GM23248 (cell line): ENCODE data around the gene YAF2. TPM values are rescaled to one million over a fixed set of nuclear protein-coding genes. Genes with fewer than 3 reads are reported as not detected.

Experiments used
- DNase-seq: peaks from one replicate; pipeline ENCODE4 v3.0.0-alpha.2; 2015
- H2AFZ ChIP-seq: fragments of 200-600 bp; sonication (generic); 2 replicates; pipeline ENCODE4 v1.6.1; 2016; ENCODE audit warnings: antibody characterized with exemption
- H3F3A ChIP-seq: fragments of 200-600 bp; sonication (generic); 2 replicates; pipeline ENCODE4 v1.6.1; 2016; ENCODE audit warnings: mild to moderate bottlenecking, antibody characterized with exemption, mixed run types; ENCODE audit not compliant: insufficient read depth
- H3K27ac ChIP-seq: fragments of 200-600 bp; sonication (generic); 2 replicates; pipeline ENCODE4 v1.5.1; 2016; ENCODE audit warnings: mild to moderate bottlenecking
- H3K27me3 ChIP-seq: fragments of 200-600 bp; sonication (generic); replicated peaks from 2 replicates; pipeline ENCODE4 v1.6.1; 2016; ENCODE audit warnings: mild to moderate bottlenecking; ENCODE audit not compliant: insufficient read depth
- H3K36me3 ChIP-seq: fragments of 200-600 bp; sonication (generic); 2 replicates; pipeline ENCODE4 v1.6.1; 2016; ENCODE audit warnings: low read depth, mild to moderate bottlenecking
- H3K4me1 ChIP-seq: fragments of 200-600 bp; sonication (generic); 2 replicates; pipeline ENCODE4 v1.6.1; 2016; ENCODE audit warnings: mild to moderate bottlenecking; ENCODE audit not compliant: insufficient read depth
- H3K4me2 ChIP-seq: fragments of 200-600 bp; sonication (generic); one replicate; pipeline ENCODE4 v1.6.1; 2016; ENCODE audit warnings: mild to moderate bottlenecking; ENCODE audit not compliant: unreplicated experiment
- H3K4me3 ChIP-seq: fragments of 200-600 bp; sonication (generic); 2 replicates; pipeline ENCODE4 v1.5.1; 2016; ENCODE audit warnings: mild to moderate bottlenecking
- H3K79me2 ChIP-seq: fragments of 200-600 bp; sonication (generic); 2 replicates; pipeline ENCODE4 v1.6.1; 2016; ENCODE audit warnings: mild to moderate bottlenecking; ENCODE audit not compliant: insufficient read depth
- H3K9ac ChIP-seq: fragments of 200-600 bp; sonication (generic); 2 replicates; pipeline ENCODE4 v1.6.1; 2016; ENCODE audit warnings: mild to moderate bottlenecking
- H3K9me2 ChIP-seq: fragments of 200-600 bp; sonication (generic); 2 replicates; pipeline ENCODE4 v1.6.1; 2016; ENCODE audit warnings: mixed run types, mild to moderate bottlenecking, moderate library complexity; ENCODE audit not compliant: insufficient read depth
- H3K9me3 ChIP-seq: fragments of 200-600 bp; sonication (generic); one replicate; pipeline ENCODE4 v1.6.1; 2017; ENCODE audit warnings: low read depth
- H4K20me1 ChIP-seq: fragments of 200-600 bp; sonication (generic); 2 replicates; pipeline ENCODE4 v1.6.0; 2016; ENCODE audit not compliant: insufficient read depth
- EZH2 ChIP-seq: fragments of 200-600 bp; sonication (generic); IDR thresholded peaks from 2 replicates; pipeline ENCODE4 v1.6.1; 2018; ENCODE audit warnings: antibody characterized with exemption, mild to moderate bottlenecking; ENCODE audit not compliant: insufficient read depth, poor library complexity, severe bottlenecking
- EZH2phosphoT487 ChIP-seq: fragments of 200-600 bp; sonication (generic); IDR thresholded peaks from 2 replicates; pipeline ENCODE4 v1.6.1; 2018; ENCODE audit warnings: antibody characterized with exemption, moderate library complexity, mild to moderate bottlenecking, low read depth; ENCODE audit not compliant: insufficient read depth
- WGBS, 2 experiments: methylation state at CpG; one replicate each; pipeline ENCODE4 v1.1.6; 2015 to 2017; ENCODE audit warnings: low lambda C conversion rate in 2 of 2, low coverage in 1 of 2; ENCODE audit errors: missing lambda C conversion rate in 2 of 2; 5-methylcytosine and 5-hydroxymethylcytosine counted together
- in situ Hi-C: fragments of 300-500 bp; cut with MboI; formaldehyde crosslinking; loops from 2 replicates; pipeline ENCODE4 v1.15.0; 2020
- polyA plus RNA-seq: library from polyadenylated mRNA; unstranded; fragments of >200 nt; fragmentation: Nextera tagmentation; extraction: Ambion mirVana; gene quantifications from 2 replicates; pipeline ENCODE4 v1.2.1, GENCODE V29; 2016
- total RNA-seq: library from RNA; depleted of rRNA; stranded (reverse); fragments of >200 nt; shearing (Covaris generic); gene quantifications from 2 replicates; pipeline ENCODE4 v1.2.3, GENCODE V29; 2014

The YAF2 gene
- total and polyA plus RNA-seq, 2 experiments from 2014 or later, result 17.0 to 21.0 TPM

GRCh38 chr12:42284157-42284556 lies 46.1 kb upstream of the YAF2 start:
- no peak overlapping the region for H2AFZ ChIP-seq
- H4K20me1 ChIP-seq, result no peaks in the 10 kb centered on the region
- no peaks in the 10 kb centered on the region for H3K9me2 ChIP-seq
- H3K4me1 ChIP-seq, result no peaks in the 10 kb centered on the region
- H3K4me3 ChIP-seq, result no peak overlapping the region
- in situ Hi-C loops, result no loop called here
- H3K27me3 ChIP-seq, result no peaks in the 10 kb centered on the region
- H3K79me2 ChIP-seq, result no peaks in the 10 kb centered on the region
- H3K9ac ChIP-seq, result no peak overlapping the region
- H3K9me3 ChIP-seq, result no peaks in the 10 kb centered on the region
- no peaks in the 10 kb centered on the region for H3K36me3 ChIP-seq
- TF ChIP-seq EZH2, result no peak
- TF ChIP-seq EZH2phosphoT487, result no peak
- H3F3A ChIP-seq, result no peaks in the 10 kb centered on the region
- no peak for DNase-seq
- 65 to 67% methylated on average over 1 of the region's 1 CpG for WGBS, 2 experiments
- H3K4me2 ChIP-seq, result no peak overlapping the region
- no peak overlapping the region for H3K27ac ChIP-seq

GRCh38 chr12:42283739-42284138 lies 45.7 kb upstream of the YAF2 start:
- Histone ChIP-seq H3K4me2 (no peak overlapping the region), H3K9me3 (no peaks in the 10 kb centered on the region), H3K4me1 (no peaks in the 10 kb centered on the region), H3K36me3 (no peaks in the 10 kb centered on the region), H3K9me2 (no peaks in the 10 kb centered on the region), H3F3A (no peaks in the 10 kb centered on the region), H3K27me3 (no peaks in the 10 kb centered on the region), H3K9ac (no peak overlapping the region), H3K79me2 (no peaks in the 10 kb centered on the region), H3K4me3 (no peak overlapping the region), H3K27ac (no peak overlapping the region), H2AFZ (no peak overlapping the region), H4K20me1 (no peaks in the 10 kb centered on the region)
- DNase-seq, result no peak
- no peak for TF ChIP-seq EZH2phosphoT487
- TF ChIP-seq EZH2, result no peak
- in situ Hi-C loops, result no loop called here

GRCh38 chr12:42282294-42282693 lies 44.2 kb upstream of the YAF2 start:
- Histone ChIP-seq H3K9ac (no peak overlapping the region), H3K27me3 (no peaks in the 10 kb centered on the region), H3K9me2 (no peaks in the 10 kb centered on the region), H3K27ac (no peak overlapping the region), H2AFZ (no peak overlapping the region), H3K4me1 (no peaks in the 10 kb centered on the region), H3K4me3 (no peak overlapping the region), H3K4me2 (no peak overlapping the region), H3K9me3 (no peaks in the 10 kb centered on the region), H3F3A (no peaks in the 10 kb centered on the region), H3K36me3 (no peaks in the 10 kb centered on the region), H3K79me2 (no peaks in the 10 kb centered on the region), H4K20me1 (no peaks in the 10 kb centered on the region)
- WGBS, 2 experiments, result 88 to 95% methylated on average over 2 of the region's 2 CpGs
- in situ Hi-C loops, result no loop called here
- TF ChIP-seq EZH2phosphoT487 (no peak), EZH2 (no peak)
- DNase-seq, result no peak

- in situ Hi-C loops, result no loop called here
- H3K36me3 ChIP-seq, result no peaks in the 10 kb centered on the region
- no peaks in the 10 kb centered on the region for H3F3A ChIP-seq
Observed at GRCh38 chr12:42281844-42282243, 43.8 kb upstream of the YAF2 start.

GRCh38 chr12:42281278-42281677 lies 43.2 kb upstream of the YAF2 start:
- Histone ChIP-seq H3K79me2 (no peaks in the 10 kb centered on the region), H3K4me2 (no peak overlapping the region), H3K27me3 (no peaks in the 10 kb centered on the region; the same call in 1 of the 2 replicates), H3K4me3 (no peak overlapping the region), H3K9me2 (no peaks in the 10 kb centered on the region), H2AFZ (no peak overlapping the region), H4K20me1 (no peaks in the 10 kb centered on the region), H3K27ac (no peak overlapping the region), H3F3A (no peaks in the 10 kb centered on the region), H3K9me3 (no peaks in the 10 kb centered on the region), H3K36me3 (no peaks in the 10 kb centered on the region), H3K4me1 (no peaks in the 10 kb centered on the region), H3K9ac (no peak overlapping the region)
- WGBS, 2 experiments, result 47 to 50% methylated on average over 3 of the region's 3 CpGs
- in situ Hi-C loops, result no loop called here
- TF ChIP-seq EZH2, result no peak
- no peak for TF ChIP-seq EZH2phosphoT487
- DNase-seq, result no peak

More at GRCh38 chr12:42281844-42282243, 43.8 kb upstream of the YAF2 start:
- H3K4me1 ChIP-seq, result no peaks in the 10 kb centered on the region
- H4K20me1 ChIP-seq, result no peaks in the 10 kb centered on the region
- H3K9me3 ChIP-seq, result no peaks in the 10 kb centered on the region
- no peak overlapping the region for H3K4me3 ChIP-seq
- no peaks in the 10 kb centered on the region; the same call in 1 of the 2 replicates for H3K27me3 ChIP-seq
- H2AFZ ChIP-seq, result no peak overlapping the region
- H3K9me2 ChIP-seq, result no peaks in the 10 kb centered on the region
- DNase-seq, result no peak
- H3K4me2 ChIP-seq, result no peak overlapping the region
- WGBS, 2 experiments, result 70 to 75% methylated on average over 3 of the region's 3 CpGs
- TF ChIP-seq EZH2phosphoT487 (no peak), EZH2 (no peak)
- no peaks in the 10 kb centered on the region for H3K79me2 ChIP-seq
- H3K9ac ChIP-seq, result no peak overlapping the region
- no peak overlapping the region for H3K27ac ChIP-seq
